HepG2 (cell line): ENCODE data around the gene EDAR. TPM values are rescaled to one million over a fixed set of nuclear protein-coding genes. Genes with fewer than 3 reads are reported as not detected.

Experiments used
- ATAC-seq: fragments of 200-7000 bp; cut with Tn5 transposase; 3 replicates; pipeline ENCODE4 v1.9.1; 2020; ENCODE audit warnings: mild to moderate bottlenecking, moderate library complexity
- BruUV-seq: library from RNA; stranded (reverse); fragments of 400-500 nt; replicated peaks from 2 replicates; lab custom pipeline; 2021; lab: Mats Ljungman, UMichigan
- CTCF ChIA-PET: fragments of 300-600 bp; formaldehyde crosslinking; extraction: SDS; loops from one replicate; lab custom pipeline; 2021; ENCODE audit warnings: low total read pairs, inconsistent platforms, low intra/inter-chr PET ratio; lab: Yijun Ruan, JAX
- POLR2A ChIA-PET: fragments of 350-600 bp; sonication (Branson Sonifier 250); formaldehyde crosslinking; loops from one replicate; lab custom pipeline; 2020; ENCODE audit warnings: antibody characterized with exemption, inconsistent platforms; lab: Yijun Ruan, JAX
- DNase-seq: peaks from one replicate; pipeline ENCODE4 v3.0.0-alpha.2; 2015; ENCODE audit warnings: low spot score
- FAIRE-seq: peaks from 3 replicates; lab custom pipeline; 2011; peaks lifted over from hg19 to GRCh38; lab: Jason Lieb, UNC
- H2AFZ ChIP-seq: one replicate; pipeline ENCODE4 v1.6.1; 2011; ENCODE audit warnings: low read length, inconsistent platforms
- H3K27ac ChIP-seq: fragments of 300-600 bp; 3 replicates; pipeline ENCODE4 v1.8.0; 2011; ENCODE audit warnings: mixed run types, mild to moderate bottlenecking, mixed read lengths, low read length, inconsistent platforms; ENCODE audit not compliant: insufficient read depth; ENCODE audit errors: extremely low read length
- H3K27me3 ChIP-seq, 2 experiments: fragments of 200-600 bp in 1 of 2; 2 replicates in 1 of 2; 3 replicates in 1 of 2; pipeline versions ENCODE4 v1.6.0 to v1.8.0; 2011; ENCODE audit warnings: low read length in 2 of 2, mild to moderate bottlenecking in 2 of 2, moderate library complexity in 2 of 2, inconsistent platforms in 1 of 2; ENCODE audit not compliant: insufficient read depth in 2 of 2, control insufficient read depth in 1 of 2
- H3K36me3 ChIP-seq, 2 experiments: fragments of 200-600 bp in 1 of 2; replicated peaks in 1 of 2; 2 replicates in 1 of 2; 3 replicates in 1 of 2; pipeline versions ENCODE4 v1.5.1 to v1.8.0; 2011; ENCODE audit warnings: low read length in 2 of 2, inconsistent platforms in 1 of 2; ENCODE audit not compliant: insufficient read depth in 2 of 2, control insufficient read depth in 1 of 2
- H3K4me1 ChIP-seq: 2 replicates; pipeline ENCODE4 v1.5.1; 2012; ENCODE audit warnings: low read length, inconsistent platforms; ENCODE audit not compliant: insufficient read depth
- H3K4me2 ChIP-seq: 2 replicates; pipeline ENCODE4 v1.6.0; 2011; ENCODE audit warnings: low read depth, low read length, inconsistent platforms
- H3K4me3 ChIP-seq, 3 experiments: fragments of 200-600 bp in 1 of 3; sonication (generic), shearing (Covaris generic) in 1 of 3; replicated peaks in 1 of 3; 2 replicates each; pipeline ENCODE4 v1.5.1; 2011 to 2016; ENCODE audit warnings: low read length in 3 of 3, inconsistent platforms in 2 of 3, low read depth in 2 of 3, mild to moderate bottlenecking in 2 of 3, control low read depth in 1 of 3, mixed read lengths in 1 of 3; ENCODE audit not compliant: insufficient read depth in 1 of 3
- H3K79me2 ChIP-seq: one replicate; pipeline ENCODE4 v1.6.1; 2011; ENCODE audit warnings: low read length, inconsistent platforms; ENCODE audit not compliant: insufficient read depth
- H3K9ac ChIP-seq: 2 replicates; pipeline ENCODE4 v1.6.0; 2011; ENCODE audit warnings: mild to moderate bottlenecking, low read depth, low read length, inconsistent platforms; ENCODE audit not compliant: insufficient read depth
- H3K9me3 ChIP-seq: 2 replicates; pipeline ENCODE4 v1.5.1; 2012; ENCODE audit warnings: mild to moderate bottlenecking, low read length
- H4K20me1 ChIP-seq: 2 replicates; pipeline ENCODE4 v1.6.0; 2011; ENCODE audit warnings: inconsistent platforms, mild to moderate bottlenecking, low read length, moderate library complexity; ENCODE audit not compliant: insufficient read depth
- ATF6 ChIP-seq: sonication (generic); formaldehyde crosslinking; conservative IDR thresholded peaks from 2 replicates; pipeline ENCODE4 v1.4.0; 2020; ENCODE audit warnings: missing genetic modification reagents
- DMTF1 ChIP-seq: sonication (generic); formaldehyde crosslinking; IDR thresholded peaks from 2 replicates; pipeline ENCODE4 v1.4.0; 2020; ENCODE audit warnings: mild to moderate bottlenecking, missing genetic modification reagents
- DRAP1 ChIP-seq: IDR thresholded peaks from 2 replicates; pipeline ENCODE4 v1.6.1; 2016; ENCODE audit warnings: missing genetic modification reagents, missing compliant biosample characterization
- ESRRA ChIP-seq: sonication (generic); formaldehyde crosslinking; IDR thresholded peaks from 2 replicates; pipeline ENCODE4 v1.5.1; 2020; ENCODE audit warnings: mild to moderate bottlenecking, low read depth, missing genetic modification reagents
- FUBP1 ChIP-seq: sonication (generic); formaldehyde crosslinking; IDR thresholded peaks from 2 replicates; pipeline ENCODE4 v1.5.1; 2020; ENCODE audit warnings: missing genetic modification reagents, mild to moderate bottlenecking, borderline replicate concordance
- MEIS1 ChIP-seq: sonication (generic); formaldehyde crosslinking; IDR thresholded peaks from 2 replicates; pipeline ENCODE4 v1.9.0; 2021; ENCODE audit warnings: mild to moderate bottlenecking, missing genetic modification reagents, moderate library complexity, borderline replicate concordance
- SP5 ChIP-seq: IDR thresholded peaks from 2 replicates; pipeline ENCODE4 v1.6.1; 2016; ENCODE audit warnings: low read depth, borderline replicate concordance
- TFDP2 ChIP-seq: sonication (generic); formaldehyde crosslinking; IDR thresholded peaks from 2 replicates; pipeline ENCODE4 v1.4.0; 2020; ENCODE audit warnings: missing genetic modification reagents
- TOPORS ChIP-seq: sonication (generic); formaldehyde crosslinking; IDR thresholded peaks from 2 replicates; pipeline ENCODE4 v1.8.0; 2023; ENCODE audit warnings: mild to moderate bottlenecking, missing genetic modification reagents
- ZNF180 ChIP-seq: sonication (generic); formaldehyde crosslinking; IDR thresholded peaks from 2 replicates; pipeline ENCODE4 v1.4.0; 2020; ENCODE audit warnings: low read depth, missing genetic modification reagents, borderline replicate concordance
- ZNF431 ChIP-seq: sonication (generic); formaldehyde crosslinking; IDR thresholded peaks from 2 replicates; pipeline ENCODE4 v1.9.0; 2022; ENCODE audit warnings: missing genetic modification reagents, low read depth, mild to moderate bottlenecking, borderline replicate concordance
- ZNF556 ChIP-seq: sonication (generic); formaldehyde crosslinking; IDR thresholded peaks from 2 replicates; pipeline ENCODE4 v1.4.0; 2020; ENCODE audit warnings: mild to moderate bottlenecking, missing genetic modification reagents, borderline replicate concordance
- ZNF615 ChIP-seq: sonication (generic); formaldehyde crosslinking; IDR thresholded peaks from 2 replicates; pipeline ENCODE4 v1.5.0; 2020; ENCODE audit warnings: mild to moderate bottlenecking, missing genetic modification reagents, borderline replicate concordance
- ZNF691 ChIP-seq: sonication (generic); formaldehyde crosslinking; IDR thresholded peaks from 2 replicates; pipeline ENCODE4 v1.4.0; 2020; ENCODE audit warnings: missing genetic modification reagents, low read depth, mild to moderate bottlenecking, borderline replicate concordance
- ZNF83 ChIP-seq: sonication (generic); formaldehyde crosslinking; IDR thresholded peaks from 2 replicates; pipeline ENCODE4 v1.4.0; 2020; ENCODE audit warnings: missing genetic modification reagents, mild to moderate bottlenecking, borderline replicate concordance
- WGBS: methylation state at CpG from one replicate; pipeline ENCODE4 v1.1.6; 2017; ENCODE audit warnings: low lambda C conversion rate; 5-methylcytosine and 5-hydroxymethylcytosine counted together
- in situ Hi-C: cut with HindIII; loops from 2 replicates; pipeline ENCODE4 v1.10.0; 2017; ENCODE audit warnings: low pct_unique_long_range_greater_than_20kb; ENCODE audit not compliant: extremely low pct_ligation_motif_present
- intact Hi-C: fragments of 100-400 bp; cut with micrococcal nuclease; formaldehyde crosslinking; loops from one replicate; pipeline ENCODE4 v1.10.0; 2022; ENCODE audit not compliant: unreplicated experiment
- polyA plus RNA-seq, 8 experiments: library from polyadenylated mRNA; depleted of rRNA in 3 of 8; stranded (reverse) in 7 of 8; unstranded in 1 of 8; fragments of >200 nt; fragmentation: Illumina TruSeq in 4 of 8; extraction: Trizol in 4 of 8; gene quantifications; 2 replicates each; pipeline versions ENCODE4 v1.2.1 to v1.2.3, GENCODE V29; 2011 to 2016; ENCODE audit warnings: low read depth in 4 of 8, missing spikeins in 1 of 8, mixed read lengths in 1 of 8; ENCODE audit not compliant: insufficient read depth in 1 of 8
- total RNA-seq, 5 experiments: library from RNA; depleted of rRNA; stranded (reverse); fragments of >200 nt; fragmentation: Illumina TruSeq; extraction: Trizol; gene quantifications; 2 replicates each; pipeline ENCODE4 v1.2.3, GENCODE V29; 2016; ENCODE audit warnings: low read depth in 1 of 5

Gene EDAR
- total and polyA plus RNA-seq, 2 of the 13 experiments (the other 11 are each of a cell fraction or from before 2014, with no cell fraction given) = not detected

- intact Hi-C loops (no loop called here), in situ Hi-C loops (no loop called here)
- BruUV-seq = no TSS peak
- Histone ChIP-seq H3K36me3 (no peaks in the 10 kb centered on the region), H3K27ac (no peak overlapping the region), H3K79me2 (no peaks in the 10 kb centered on the region), H2AFZ (no peak overlapping the region), H4K20me1 (no peaks in the 10 kb centered on the region; the same call in 1 of the 2 replicates), H3K9ac (no peak overlapping the region), H3K4me2 (no peak overlapping the region), H3K4me3 (no peak overlapping the region), H3K9me3 (no peaks in the 10 kb centered on the region), H3K27me3 (peaks cover 2 to 27% of the 10 kb centered on the region in 2 experiments; a peak in 3 of 5 replicates), H3K4me1 (peaks cover 1% of the 10 kb centered on the region; the same call in 1 of the 2 replicates)
- FAIRE-seq (no peak), DNase-seq (no peak), ATAC-seq (no peak)
- ChIA-PET POLR2A (no interaction called here), CTCF (no interaction called here)
- 50% methylated on average over 12 of the region's 12 CpGs for WGBS
- TF ChIP-seq ZNF180 (no peak), MEIS1 (no peak), SP5 (CRISPR knock-in tag) (no peak), ZNF691 (CRISPR knock-in tag) (no peak), ZNF83 (no peak), DMTF1 (CRISPR knock-in tag) (no peak), ZNF431 (CRISPR knock-in tag) (no peak), TFDP2 (no peak), ZNF556 (CRISPR knock-in tag) (no peak), ESRRA (CRISPR knock-in tag) (no peak), FUBP1 (CRISPR knock-in tag) (no peak), ZNF615 (CRISPR knock-in tag) (no peak), ATF6 (CRISPR knock-in tag) (no peak), TOPORS (no peak), DRAP1 (CRISPR knock-in tag) (no peak)
Observed at GRCh38 chr2:108910011-108910431, 79.0 kb downstream of the EDAR start.
